HG03520 (cell line): ENCODE data around the gene RPS19BP1.
"Not testable (repeated sequence)": the region's sequence is repeated elsewhere in the genome, so short reads cannot be mapped to it uniquely, and the experiment has no call there.

Experiments used
- ATAC-seq: cut with Tn5 transposase; IDR thresholded peaks from one replicate; pipeline ENCODE4 v1.9.1; 2021; ENCODE audit warnings: mild to moderate bottlenecking, moderate library complexity; ENCODE audit not compliant: unreplicated experiment

RPS19BP1 gene

GRCh38 chr22:39528681-39529486 is 3.7 kb downstream of the RPS19BP1 start:
- ATAC-seq = no peak

GRCh38 chr22:39528080-39528661 is 4.4 kb downstream of the RPS19BP1 start:
- no peak for ATAC-seq

- ATAC-seq = no peak
Measured at GRCh38 chr22:39527481-39527961, 5.0 kb downstream of the RPS19BP1 start.

GRCh38 chr22:39526736-39527171 is 5.8 kb downstream of the RPS19BP1 start:
- no peak for ATAC-seq

- no peak for ATAC-seq
Measured at GRCh38 chr22:39525658-39525975, 6.9 kb downstream of the RPS19BP1 start.

- ATAC-seq = no peak
Measured at GRCh38 chr22:39524753-39525657, 7.5 kb downstream of the RPS19BP1 start.

GRCh38 chr22:39524089-39524752 is 8.3 kb downstream of the RPS19BP1 start:
- ATAC-seq = no peak

- ATAC-seq = no peak
Measured at GRCh38 chr22:39522567-39523300, 9.8 kb downstream of the RPS19BP1 start.

- not testable (repeated sequence) for ATAC-seq
Measured at GRCh38 chr22:39522091-39522490, 10.5 kb downstream of the RPS19BP1 start.

- not testable (repeated sequence) for ATAC-seq
Measured at GRCh38 chr22:39521106-39521885, 11.3 kb downstream of the RPS19BP1 start.

GRCh38 chr22:39520226-39521105 is 12.1 kb downstream of the RPS19BP1 start, which contains the start of gene ATF4:
Gene ATF4, plus strand, starts transcription at chr22:39520562. Its CDS starts 884 bp downstream, at chr22:39521446.
- ATAC-seq = peak; percentile 23

GRCh38 chr22:39519681-39520225 is 12.8 kb downstream of the RPS19BP1 start:
- peak; percentile 73 for ATAC-seq

- no peak for ATAC-seq
Measured at GRCh38 chr22:39518996-39519680, 13.4 kb downstream of the RPS19BP1 start.

GRCh38 chr22:39518144-39518786 is 14.3 kb downstream of the RPS19BP1 start:
- no peak for ATAC-seq

- ATAC-seq = no peak
Measured at GRCh38 chr22:39517470-39517869, 15.1 kb downstream of the RPS19BP1 start.

- no peak for ATAC-seq
Measured at GRCh38 chr22:39515266-39516050, 17.1 kb downstream of the RPS19BP1 start.
